GM23338 (cell line): ENCODE results near the gene EFS. TPM values are rescaled to one million over a fixed set of nuclear protein-coding genes. Genes with fewer than 3 reads are reported as not detected.

Experiments
- ATAC-seq: fragments of 200-7000 bp; cut with Tn5 transposase; 3 replicates; pipeline ENCODE4 v1.9.1; 2020
- DNase-seq: peaks from one replicate; pipeline ENCODE4 v3.0.0-alpha.2; 2015; ENCODE audit warnings: low spot score
- H2AFZ ChIP-seq: fragments of 200-600 bp; sonication (generic); 2 replicates; pipeline ENCODE4 v1.8.0; 2016; ENCODE audit warnings: antibody characterized with exemption, mild to moderate bottlenecking, moderate library complexity
- H3F3A ChIP-seq: fragments of 200-600 bp; sonication (generic); replicated peaks from 2 replicates; pipeline ENCODE4 v1.8.0; 2017; ENCODE audit warnings: antibody characterized with exemption, mixed run types, low read depth
- H3K27ac ChIP-seq: fragments of 200-600 bp; sonication (generic); 2 replicates; pipeline ENCODE4 v1.6.1; 2016; ENCODE audit warnings: low read depth
- H3K27me3 ChIP-seq: fragments of 200-600 bp; sonication (generic); 2 replicates; pipeline ENCODE4 v1.8.0; 2016; ENCODE audit warnings: mild to moderate bottlenecking, mixed run types, moderate library complexity; ENCODE audit not compliant: insufficient read depth
- H3K36me3 ChIP-seq: fragments of 200-600 bp; sonication (generic); 2 replicates; pipeline ENCODE4 v1.8.0; 2016; ENCODE audit warnings: mild to moderate bottlenecking; ENCODE audit not compliant: insufficient read depth
- H3K4me1 ChIP-seq: fragments of 200-600 bp; sonication (generic); 2 replicates; pipeline ENCODE4 v1.8.0; 2016; ENCODE audit warnings: mild to moderate bottlenecking, moderate library complexity; ENCODE audit not compliant: insufficient read depth
- H3K4me2 ChIP-seq: fragments of 200-600 bp; sonication (generic); 2 replicates; pipeline ENCODE4 v1.7.1; 2017; ENCODE audit warnings: mixed run types
- H3K4me3 ChIP-seq: fragments of 200-600 bp; sonication (generic); 2 replicates; pipeline ENCODE4 v1.6.1; 2016; ENCODE audit warnings: mixed run types
- H3K79me2 ChIP-seq: fragments of 200-600 bp; sonication (generic); replicated peaks from 2 replicates; pipeline ENCODE4 v1.8.0; 2017; ENCODE audit warnings: mild to moderate bottlenecking; ENCODE audit not compliant: insufficient read depth
- H3K9me2 ChIP-seq: fragments of 200-600 bp; sonication (generic); 2 replicates; pipeline ENCODE4 v1.8.0; 2017; ENCODE audit not compliant: insufficient read depth
- H4K20me1 ChIP-seq: fragments of 200-600 bp; sonication (generic); replicated peaks from 2 replicates; pipeline ENCODE4 v1.8.0; 2017; ENCODE audit warnings: mild to moderate bottlenecking; ENCODE audit not compliant: insufficient read depth
- H3K27ac Mint-ChIP-seq: 2 replicates; pipeline ENCODE4 v1.8.0; 2020; ENCODE audit warnings: inconsistent platforms, mild to moderate bottlenecking, moderate library complexity, mixed read lengths
- H3K27me3 Mint-ChIP-seq: 3 replicates; pipeline ENCODE4 v1.8.0; 2022; ENCODE audit warnings: low read depth, mild to moderate bottlenecking, moderate library complexity, mixed read lengths, inconsistent platforms; ENCODE audit not compliant: insufficient read depth, poor library complexity
- H3K36me3 Mint-ChIP-seq: 3 replicates; pipeline ENCODE4 v1.8.0; 2021; ENCODE audit warnings: low read depth, mild to moderate bottlenecking, inconsistent platforms, moderate library complexity, mixed read lengths
- H3K4me1 Mint-ChIP-seq: 3 replicates; pipeline ENCODE4 v1.8.0; 2020; ENCODE audit warnings: mild to moderate bottlenecking, inconsistent platforms, mixed read lengths
- H3K4me3 Mint-ChIP-seq: 3 replicates; pipeline ENCODE4 v1.8.0; 2021; ENCODE audit warnings: moderate library complexity, mild to moderate bottlenecking, inconsistent platforms, mixed read lengths
- H3K9me3 Mint-ChIP-seq: 3 replicates; pipeline ENCODE4 v1.8.0; 2020; ENCODE audit warnings: moderate library complexity, mild to moderate bottlenecking, inconsistent platforms, mixed read lengths
- CREB1 ChIP-seq: fragments of 250-450 bp; sonication (Bioruptor Pico); IDR thresholded peaks from 2 replicates; pipeline ENCODE4 v1.5.0; 2020; ENCODE audit warnings: low read depth, mild to moderate bottlenecking, moderate library complexity
- JUNB ChIP-seq: IDR thresholded peaks from one replicate; pipeline ENCODE4 v1.6.1; 2016; ENCODE audit warnings: antibody characterized with exemption; ENCODE audit not compliant: unreplicated experiment
- NANOG ChIP-seq: IDR thresholded peaks from 2 replicates; pipeline ENCODE4 v1.6.1; 2016; ENCODE audit warnings: antibody characterized with exemption, borderline replicate concordance
- STAT1 ChIP-seq: IDR thresholded peaks from one replicate; pipeline ENCODE4 v1.6.1; 2016; ENCODE audit warnings: antibody characterized with exemption; ENCODE audit not compliant: unreplicated experiment
- ZNF114 ChIP-seq: fragments of 250-450 bp; sonication (Bioruptor Pico); IDR thresholded peaks from 2 replicates; pipeline ENCODE4 v1.5.0; 2020; ENCODE audit warnings: mild to moderate bottlenecking, moderate library complexity
- polyA plus RNA-seq: library from polyadenylated mRNA; unstranded; fragments of >200 nt; fragmentation: Nextera tagmentation; extraction: Ambion mirVana; gene quantifications from 2 replicates; pipeline ENCODE4 v1.2.1, GENCODE V29; 2016
- total RNA-seq: library from RNA; depleted of rRNA; stranded (reverse); fragments of >200 nt; shearing (Covaris generic); gene quantifications from 2 replicates; pipeline ENCODE4 v1.2.3, GENCODE V29; 2014
- TF ChIP-seq, protein P1 (sequence below): IDR thresholded peaks from one replicate; pipeline ENCODE4 v1.6.1; 2018; ENCODE audit warnings: antibody characterized with exemption; ENCODE audit not compliant: unreplicated experiment
- TF ChIP-seq, protein P2 (sequence below): fragments of 250-450 bp; sonication (Bioruptor Pico); IDR thresholded peaks from 2 replicates; pipeline ENCODE4 v1.5.0; 2020; ENCODE audit warnings: mild to moderate bottlenecking, moderate library complexity

Gene EFS
- total and polyA plus RNA-seq, 2 experiments from 2014 or later = 5.1 to 18.9 TPM

- H3K36me3 ChIP-seq = no peaks in the 10 kb centered on the region
- peaks cover 23% of the 10 kb centered on the region for H3K27me3 Mint-ChIP-seq
- no peak overlapping the region for H3K4me3 ChIP-seq
Observed at GRCh38 chr14:23405096-23405495, 40.1 kb upstream of the EFS start.

More at GRCh38 chr14:23405096-23405495, 40.1 kb upstream of the EFS start:
- H3K9me2 ChIP-seq = no peaks in the 10 kb centered on the region
- TF ChIP-seq NANOG (no peak), JUNB (no peak), ZNF114 (no peak), CREB1 (CRISPR knock-in tag) (no peak), STAT1 (no peak)
- TF ChIP-seq, protein P1, sequence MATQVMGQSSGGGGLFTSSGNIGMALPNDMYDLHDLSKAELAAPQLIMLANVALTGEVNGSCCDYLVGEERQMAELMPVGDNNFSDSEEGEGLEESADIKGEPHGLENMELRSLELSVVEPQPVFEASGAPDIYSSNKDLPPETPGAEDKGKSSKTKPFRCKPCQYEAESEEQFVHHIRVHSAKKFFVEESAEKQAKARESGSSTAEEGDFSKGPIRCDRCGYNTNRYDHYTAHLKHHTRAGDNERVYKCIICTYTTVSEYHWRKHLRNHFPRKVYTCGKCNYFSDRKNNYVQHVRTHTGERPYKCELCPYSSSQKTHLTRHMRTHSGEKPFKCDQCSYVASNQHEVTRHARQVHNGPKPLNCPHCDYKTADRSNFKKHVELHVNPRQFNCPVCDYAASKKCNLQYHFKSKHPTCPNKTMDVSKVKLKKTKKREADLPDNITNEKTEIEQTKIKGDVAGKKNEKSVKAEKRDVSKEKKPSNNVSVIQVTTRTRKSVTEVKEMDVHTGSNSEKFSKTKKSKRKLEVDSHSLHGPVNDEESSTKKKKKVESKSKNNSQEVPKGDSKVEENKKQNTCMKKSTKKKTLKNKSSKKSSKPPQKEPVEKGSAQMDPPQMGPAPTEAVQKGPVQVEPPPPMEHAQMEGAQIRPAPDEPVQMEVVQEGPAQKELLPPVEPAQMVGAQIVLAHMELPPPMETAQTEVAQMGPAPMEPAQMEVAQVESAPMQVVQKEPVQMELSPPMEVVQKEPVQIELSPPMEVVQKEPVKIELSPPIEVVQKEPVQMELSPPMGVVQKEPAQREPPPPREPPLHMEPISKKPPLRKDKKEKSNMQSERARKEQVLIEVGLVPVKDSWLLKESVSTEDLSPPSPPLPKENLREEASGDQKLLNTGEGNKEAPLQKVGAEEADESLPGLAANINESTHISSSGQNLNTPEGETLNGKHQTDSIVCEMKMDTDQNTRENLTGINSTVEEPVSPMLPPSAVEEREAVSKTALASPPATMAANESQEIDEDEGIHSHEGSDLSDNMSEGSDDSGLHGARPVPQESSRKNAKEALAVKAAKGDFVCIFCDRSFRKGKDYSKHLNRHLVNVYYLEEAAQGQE = no peak
- TF ChIP-seq, protein P2, sequence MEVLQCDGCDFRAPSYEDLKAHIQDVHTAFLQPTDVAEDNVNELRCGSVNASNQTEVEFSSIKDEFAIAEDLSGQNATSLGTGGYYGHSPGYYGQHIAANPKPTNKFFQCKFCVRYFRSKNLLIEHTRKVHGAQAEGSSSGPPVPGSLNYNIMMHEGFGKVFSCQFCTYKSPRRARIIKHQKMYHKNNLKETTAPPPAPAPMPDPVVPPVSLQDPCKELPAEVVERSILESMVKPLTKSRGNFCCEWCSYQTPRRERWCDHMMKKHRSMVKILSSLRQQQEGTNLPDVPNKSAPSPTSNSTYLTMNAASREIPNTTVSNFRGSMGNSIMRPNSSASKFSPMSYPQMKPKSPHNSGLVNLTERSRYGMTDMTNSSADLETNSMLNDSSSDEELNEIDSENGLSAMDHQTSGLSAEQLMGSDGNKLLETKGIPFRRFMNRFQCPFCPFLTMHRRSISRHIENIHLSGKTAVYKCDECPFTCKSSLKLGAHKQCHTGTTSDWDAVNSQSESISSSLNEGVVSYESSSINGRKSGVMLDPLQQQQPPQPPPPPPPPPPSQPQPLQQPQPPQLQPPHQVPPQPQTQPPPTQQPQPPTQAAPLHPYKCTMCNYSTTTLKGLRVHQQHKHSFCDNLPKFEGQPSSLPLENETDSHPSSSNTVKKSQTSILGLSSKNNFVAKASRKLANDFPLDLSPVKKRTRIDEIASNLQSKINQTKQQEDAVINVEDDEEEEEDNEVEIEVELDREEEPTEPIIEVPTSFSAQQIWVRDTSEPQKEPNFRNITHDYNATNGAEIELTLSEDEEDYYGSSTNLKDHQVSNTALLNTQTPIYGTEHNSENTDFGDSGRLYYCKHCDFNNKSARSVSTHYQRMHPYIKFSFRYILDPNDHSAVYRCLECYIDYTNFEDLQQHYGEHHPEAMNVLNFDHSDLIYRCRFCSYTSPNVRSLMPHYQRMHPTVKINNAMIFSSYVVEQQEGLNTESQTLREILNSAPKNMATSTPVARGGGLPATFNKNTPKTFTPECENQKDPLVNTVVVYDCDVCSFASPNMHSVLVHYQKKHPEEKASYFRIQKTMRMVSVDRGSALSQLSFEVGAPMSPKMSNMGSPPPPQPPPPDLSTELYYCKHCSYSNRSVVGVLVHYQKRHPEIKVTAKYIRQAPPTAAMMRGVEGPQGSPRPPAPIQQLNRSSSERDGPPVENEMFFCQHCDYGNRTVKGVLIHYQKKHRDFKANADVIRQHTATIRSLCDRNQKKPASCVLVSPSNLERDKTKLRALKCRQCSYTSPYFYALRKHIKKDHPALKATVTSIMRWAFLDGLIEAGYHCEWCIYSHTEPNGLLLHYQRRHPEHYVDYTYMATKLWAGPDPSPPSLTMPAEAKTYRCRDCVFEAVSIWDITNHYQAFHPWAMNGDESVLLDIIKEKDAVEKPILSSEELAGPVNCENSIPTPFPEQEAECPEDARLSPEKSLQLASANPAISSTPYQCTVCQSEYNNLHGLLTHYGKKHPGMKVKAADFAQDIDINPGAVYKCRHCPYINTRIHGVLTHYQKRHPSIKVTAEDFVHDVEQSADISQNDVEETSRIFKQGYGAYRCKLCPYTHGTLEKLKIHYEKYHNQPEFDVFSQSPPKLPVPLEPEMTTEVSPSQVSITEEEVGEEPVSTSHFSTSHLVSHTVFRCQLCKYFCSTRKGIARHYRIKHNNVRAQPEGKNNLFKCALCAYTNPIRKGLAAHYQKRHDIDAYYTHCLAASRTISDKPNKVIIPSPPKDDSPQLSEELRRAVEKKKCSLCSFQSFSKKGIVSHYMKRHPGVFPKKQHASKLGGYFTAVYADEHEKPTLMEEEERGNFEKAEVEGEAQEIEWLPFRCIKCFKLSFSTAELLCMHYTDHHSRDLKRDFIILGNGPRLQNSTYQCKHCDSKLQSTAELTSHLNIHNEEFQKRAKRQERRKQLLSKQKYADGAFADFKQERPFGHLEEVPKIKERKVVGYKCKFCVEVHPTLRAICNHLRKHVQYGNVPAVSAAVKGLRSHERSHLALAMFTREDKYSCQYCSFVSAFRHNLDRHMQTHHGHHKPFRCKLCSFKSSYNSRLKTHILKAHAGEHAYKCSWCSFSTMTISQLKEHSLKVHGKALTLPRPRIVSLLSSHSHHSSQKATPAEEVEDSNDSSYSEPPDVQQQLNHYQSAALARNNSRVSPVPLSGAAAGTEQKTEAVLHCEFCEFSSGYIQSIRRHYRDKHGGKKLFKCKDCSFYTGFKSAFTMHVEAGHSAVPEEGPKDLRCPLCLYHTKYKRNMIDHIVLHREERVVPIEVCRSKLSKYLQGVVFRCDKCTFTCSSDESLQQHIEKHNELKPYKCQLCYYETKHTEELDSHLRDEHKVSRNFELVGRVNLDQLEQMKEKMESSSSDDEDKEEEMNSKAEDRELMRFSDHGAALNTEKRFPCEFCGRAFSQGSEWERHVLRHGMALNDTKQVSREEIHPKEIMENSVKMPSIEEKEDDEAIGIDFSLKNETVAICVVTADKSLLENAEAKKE = no peak
- DNase-seq (no peak), ATAC-seq (no peak)
- H3K79me2 ChIP-seq = no peaks in the 10 kb centered on the region
- Mint-ChIP-seq H3K4me1 (peaks cover 6% of the 10 kb centered on the region; the same call in 1 of the 3 replicates), H3K4me3 (no peak overlapping the region), H3K9me3 (no peaks in the 10 kb centered on the region; the same call in 2 of the 3 replicates), H3K27ac (no peak overlapping the region), H3K36me3 (no peaks in the 10 kb centered on the region; the same call in 2 of the 3 replicates)
- H3K27me3 ChIP-seq = no peaks in the 10 kb centered on the region
- H3K4me2 ChIP-seq = no peak overlapping the region
- H3K27ac ChIP-seq = no peak overlapping the region
- no peak overlapping the region for H2AFZ ChIP-seq
- no peaks in the 10 kb centered on the region for H3F3A ChIP-seq
- no peaks in the 10 kb centered on the region for H3K4me1 ChIP-seq
- H4K20me1 ChIP-seq = no peaks in the 10 kb centered on the region
